Measurements from ENCODE around the gene GFY.
"Not testable (repeated sequence)": the region's sequence is repeated elsewhere in the genome, so short reads cannot be mapped to it uniquely, and the experiment has no call there.

GFY gene

DNA sequence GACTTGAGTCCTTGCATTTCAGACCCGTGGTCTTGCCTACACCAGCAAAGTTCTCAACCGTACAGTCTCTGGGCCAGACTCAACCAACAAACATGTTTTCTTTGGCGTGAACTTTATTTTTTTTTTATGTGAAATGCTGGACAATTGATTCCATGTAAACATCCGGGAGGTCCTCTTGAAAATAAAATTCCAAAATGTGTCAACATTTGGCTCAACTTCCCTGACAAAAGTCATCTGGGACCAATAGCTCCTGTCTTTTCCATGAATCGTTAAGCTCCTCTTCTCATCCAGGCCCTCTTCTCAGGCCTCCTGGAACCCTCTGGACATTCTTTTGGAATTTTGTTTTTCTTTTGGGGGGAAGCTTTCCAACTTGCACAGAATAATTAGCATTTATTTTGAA, 30.6 kb downstream of the GFY start:
- Histone ChIP-seq H3K9ac (ENCODE audit: insufficient read length, low read depth) (no peak overlapping the region), H3K27me3 (ENCODE audit: insufficient read depth, insufficient read length) (no peaks in the 10 kb centered on the region)
- TF ChIP-seq ZNF274 (IDR thresholded peaks at IDR 0.05; ENCODE audit: low read depth, low read length) (no peak), SUZ12 (IDR thresholded peaks at IDR 0.05; ENCODE audit: extremely low read depth, insufficient read depth, insufficient read length) (no peak), YY1 (IDR thresholded peaks at IDR 0.05; ENCODE audit: insufficient read depth, insufficient read length) (no peak)

GRCh38 chr19:49456326-49456725, 31.1 kb downstream of the GFY start:
- Histone ChIP-seq H3K9me3 (ENCODE audit: insufficient read depth, low read length) (no peaks in the 10 kb centered on the region), H3K27me3 (ENCODE audit: insufficient read depth, insufficient read length) (no peaks in the 10 kb centered on the region), H3K4me1 (ENCODE audit: insufficient read depth, insufficient read length) (no peaks in the 10 kb centered on the region), H3K4me3 (ENCODE audit: insufficient read length, low read depth) (no peak overlapping the region), H3K9ac (ENCODE audit: insufficient read length, low read depth) (no peak overlapping the region), H3K36me3 (ENCODE audit: insufficient read depth, insufficient read length, low read length) (peaks cover 42% of the 10 kb centered on the region)
- no peak for TF ChIP-seq YY1 (IDR thresholded peaks at IDR 0.05; ENCODE audit: insufficient read depth, insufficient read length)
- TF ChIP-seq SUZ12 (IDR thresholded peaks at IDR 0.05; ENCODE audit: extremely low read depth, insufficient read depth, insufficient read length) = no peak
- no peak for TF ChIP-seq ZNF274 (IDR thresholded peaks at IDR 0.05; ENCODE audit: low read depth, low read length)
- DNase-seq (ENCODE audit: low read depth, low spot score) = no peak

More for the DNA sequence above, 30.6 kb downstream of the GFY start:
- no peak for DNase-seq (ENCODE audit: low read depth, low spot score)
- Histone ChIP-seq H3K4me3 (ENCODE audit: insufficient read length, low read depth) (no peak overlapping the region), H3K36me3 (ENCODE audit: insufficient read depth, insufficient read length, low read length) (peaks cover 40% of the 10 kb centered on the region), H3K9me3 (ENCODE audit: insufficient read depth, low read length) (no peaks in the 10 kb centered on the region), H3K4me1 (ENCODE audit: insufficient read depth, insufficient read length) (no peaks in the 10 kb centered on the region)

DNA sequence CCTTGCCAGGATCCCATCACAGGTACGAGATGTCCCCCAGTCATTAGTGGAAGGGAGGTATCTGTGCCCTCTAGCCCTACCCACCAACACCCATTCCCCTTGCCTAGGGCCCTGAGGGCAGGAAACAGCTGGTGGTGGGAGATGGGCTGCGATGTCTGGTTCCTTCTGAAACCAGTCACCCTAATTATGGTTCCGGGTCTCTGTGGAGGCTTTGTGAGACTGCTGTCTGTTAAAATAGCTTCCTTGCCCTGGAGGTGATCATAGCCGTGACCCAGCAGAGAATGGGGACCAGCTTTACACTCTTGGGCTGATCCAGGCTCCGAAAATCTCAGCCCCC, 33.3 kb downstream of the GFY start:
- Histone ChIP-seq H3K9ac (ENCODE audit: insufficient read length, low read depth) (no peak overlapping the region), H3K27me3 (ENCODE audit: insufficient read depth, insufficient read length) (no peaks in the 10 kb centered on the region), H3K4me1 (ENCODE audit: insufficient read depth, insufficient read length) (no peaks in the 10 kb centered on the region), H3K36me3 (ENCODE audit: insufficient read depth, insufficient read length, low read length) (peaks cover 44% of the 10 kb centered on the region), H3K9me3 (ENCODE audit: insufficient read depth, low read length) (no peaks in the 10 kb centered on the region), H3K4me3 (ENCODE audit: insufficient read length, low read depth) (no peak overlapping the region)
- TF ChIP-seq YY1 (IDR thresholded peaks at IDR 0.05; ENCODE audit: insufficient read depth, insufficient read length) (no peak), SUZ12 (IDR thresholded peaks at IDR 0.05; ENCODE audit: extremely low read depth, insufficient read depth, insufficient read length) (no peak), ZNF274 (IDR thresholded peaks at IDR 0.05; ENCODE audit: low read depth, low read length) (no peak)
- no peak for DNase-seq (ENCODE audit: low read depth, low spot score)

DNA sequence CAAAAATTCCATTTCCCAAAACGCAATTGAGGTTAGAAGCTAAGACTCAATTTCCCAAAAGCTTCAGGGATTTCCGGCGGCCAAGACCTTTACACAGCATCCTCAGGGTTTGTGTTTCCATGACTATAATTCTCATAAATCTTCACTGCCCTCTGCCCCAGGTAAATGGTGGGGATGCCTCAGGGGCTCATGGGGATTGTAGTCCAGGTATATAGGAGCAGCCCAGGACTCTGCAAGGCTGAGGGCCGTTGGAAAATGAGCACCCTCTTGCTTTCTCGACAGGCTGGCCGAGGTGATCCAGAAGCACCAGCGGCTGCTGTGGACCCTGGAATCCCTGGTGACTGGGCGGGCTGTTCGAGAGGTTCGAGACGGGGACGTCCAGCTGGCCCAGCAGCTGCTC, 34.2 kb downstream of the GFY start:
- Histone ChIP-seq H3K27me3 (ENCODE audit: insufficient read depth, insufficient read length) (no peaks in the 10 kb centered on the region), H3K4me1 (ENCODE audit: insufficient read depth, insufficient read length) (no peaks in the 10 kb centered on the region), H3K4me3 (ENCODE audit: insufficient read length, low read depth) (no peak overlapping the region), H3K36me3 (ENCODE audit: insufficient read depth, insufficient read length, low read length) (peaks cover 48% of the 10 kb centered on the region), H3K9ac (ENCODE audit: insufficient read length, low read depth) (no peak overlapping the region), H3K9me3 (ENCODE audit: insufficient read depth, low read length) (no peaks in the 10 kb centered on the region)
- DNase-seq (ENCODE audit: low read depth, low spot score) = no peak
- TF ChIP-seq YY1 (IDR thresholded peaks at IDR 0.05; ENCODE audit: insufficient read depth, insufficient read length) (no peak), SUZ12 (IDR thresholded peaks at IDR 0.05; ENCODE audit: extremely low read depth, insufficient read depth, insufficient read length) (no peak), ZNF274 (IDR thresholded peaks at IDR 0.05; ENCODE audit: low read depth, low read length) (no peak)

- H3K36me3 ChIP-seq (ENCODE audit: insufficient read depth, insufficient read length, low read length) = peaks cover 56% of the 10 kb centered on the region
- not testable (repeated sequence) for DNase-seq (ENCODE audit: low read depth, low spot score); H3K4me1 ChIP-seq (ENCODE audit: insufficient read depth, insufficient read length); H3K9ac ChIP-seq (ENCODE audit: insufficient read length, low read depth); H3K9me3 ChIP-seq (ENCODE audit: insufficient read depth, low read length); H3K27me3 ChIP-seq (ENCODE audit: insufficient read depth, insufficient read length); H3K4me3 ChIP-seq (ENCODE audit: insufficient read length, low read depth)
These were observed 35.9 kb downstream of the GFY start for GRCh38 chr19:49461130-49461529.

DNA sequence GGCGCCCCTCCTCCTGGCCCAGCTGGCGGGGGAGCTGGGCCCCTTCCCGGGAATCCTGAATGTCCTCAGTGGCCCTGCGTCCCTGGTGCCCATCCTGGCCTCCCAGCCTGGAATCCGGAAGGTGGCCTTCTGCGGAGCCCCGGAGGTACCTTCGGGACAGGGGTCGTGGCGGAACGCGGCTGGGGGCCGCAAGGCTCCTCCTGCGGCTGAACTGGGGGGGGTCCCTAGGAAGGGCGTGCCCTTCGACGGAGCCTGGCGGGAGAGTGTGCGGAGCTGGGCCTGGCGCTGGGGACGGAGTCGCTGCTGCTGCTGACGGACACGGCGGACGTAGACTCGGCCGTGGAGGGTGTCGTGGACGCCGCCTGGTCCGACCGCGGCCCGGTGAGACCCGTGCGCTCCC, 36.5 kb downstream of the GFY start:
- Histone ChIP-seq H3K36me3 (ENCODE audit: insufficient read depth, insufficient read length, low read length) (peaks cover 55% of the 10 kb centered on the region), H3K9ac (ENCODE audit: insufficient read length, low read depth) (no peak overlapping the region)
- no peak for TF ChIP-seq ZNF274 (IDR thresholded peaks at IDR 0.05; ENCODE audit: low read depth, low read length)
- no peak for TF ChIP-seq YY1 (IDR thresholded peaks at IDR 0.05; ENCODE audit: insufficient read depth, insufficient read length)
- TF ChIP-seq SUZ12 (IDR thresholded peaks at IDR 0.05; ENCODE audit: extremely low read depth, insufficient read depth, insufficient read length) = no peak

GRCh38 chr19:49462492-49462891, 37.3 kb downstream of the GFY start:
- no peak overlapping the region for H3K9ac ChIP-seq (ENCODE audit: insufficient read length, low read depth)
- TF ChIP-seq SUZ12 (IDR thresholded peaks at IDR 0.05; ENCODE audit: extremely low read depth, insufficient read depth, insufficient read length) (no peak), ZNF274 (IDR thresholded peaks at IDR 0.05; ENCODE audit: low read depth, low read length) (no peak), YY1 (IDR thresholded peaks at IDR 0.05; ENCODE audit: insufficient read depth, insufficient read length) (no peak)
- H3K36me3 ChIP-seq (ENCODE audit: insufficient read depth, insufficient read length, low read length) = peaks cover 54% of the 10 kb centered on the region

More for the DNA sequence above, 36.5 kb downstream of the GFY start:
- Histone ChIP-seq H3K4me1 (ENCODE audit: insufficient read depth, insufficient read length) (no peaks in the 10 kb centered on the region), H3K9me3 (ENCODE audit: insufficient read depth, low read length) (no peaks in the 10 kb centered on the region), H3K27me3 (ENCODE audit: insufficient read depth, insufficient read length) (no peaks in the 10 kb centered on the region), H3K4me3 (ENCODE audit: insufficient read length, low read depth) (no peak overlapping the region)
- no peak for DNase-seq (ENCODE audit: low read depth, low spot score)

More at GRCh38 chr19:49462492-49462891, 37.3 kb downstream of the GFY start:
- H3K27me3 ChIP-seq (ENCODE audit: insufficient read depth, insufficient read length) = no peaks in the 10 kb centered on the region
- no peaks in the 10 kb centered on the region for H3K9me3 ChIP-seq (ENCODE audit: insufficient read depth, low read length)
- DNase-seq (ENCODE audit: low read depth, low spot score) = no peak
- no peaks in the 10 kb centered on the region for H3K4me1 ChIP-seq (ENCODE audit: insufficient read depth, insufficient read length)
- H3K4me3 ChIP-seq (ENCODE audit: insufficient read length, low read depth) = no peak overlapping the region

Data from NT2/D1 (cell line).